ENCODE measurements around the gene NEURL4.

The NEURL4 gene

DNA sequence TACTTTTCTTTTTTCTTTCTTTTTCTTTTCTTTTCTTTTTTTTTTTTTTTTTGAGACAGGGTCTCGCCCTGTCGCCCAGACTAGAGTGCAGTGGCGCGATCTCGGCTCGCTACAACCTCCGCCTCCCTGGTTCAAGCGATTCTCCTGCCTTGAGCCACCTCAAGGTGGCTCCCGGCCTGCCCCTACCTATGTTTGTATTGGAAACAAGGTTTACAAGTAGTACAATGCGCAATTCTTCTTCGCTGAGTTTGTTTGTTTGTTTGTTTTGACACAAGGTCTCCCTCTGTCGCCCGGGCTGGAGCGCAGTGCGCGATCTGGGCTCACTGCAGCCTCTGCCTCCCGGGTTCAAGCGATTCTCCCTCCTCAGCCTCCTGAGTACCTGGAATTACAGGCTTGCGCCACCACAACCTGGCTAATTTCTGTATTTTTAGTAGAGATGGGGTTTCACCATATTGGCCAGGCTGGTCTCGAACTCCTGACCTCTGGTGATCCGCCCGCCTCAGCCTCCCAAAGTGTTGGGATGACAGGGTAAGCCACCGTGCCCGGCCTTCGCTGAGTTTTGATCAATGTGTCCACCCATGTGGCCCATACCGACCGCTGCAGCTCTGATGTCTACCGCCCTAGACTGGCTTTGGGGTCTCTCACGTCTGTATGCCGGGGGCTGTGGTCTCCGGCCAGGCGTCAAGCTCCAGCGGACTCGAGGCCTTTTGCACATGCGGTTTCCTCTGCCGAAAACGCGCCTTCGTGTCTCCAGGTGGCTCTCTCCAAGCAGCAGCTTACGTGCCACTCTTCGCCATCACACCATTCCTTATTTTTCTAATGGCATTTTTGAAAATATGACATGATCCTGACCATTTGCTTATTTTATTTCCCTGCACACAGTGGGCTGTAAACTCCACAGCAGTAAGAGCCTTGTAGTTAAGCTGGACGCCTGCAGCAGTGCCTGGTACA, 33.6 kb downstream of the NEURL4 start:
- DNase-seq: no peak

DNA sequence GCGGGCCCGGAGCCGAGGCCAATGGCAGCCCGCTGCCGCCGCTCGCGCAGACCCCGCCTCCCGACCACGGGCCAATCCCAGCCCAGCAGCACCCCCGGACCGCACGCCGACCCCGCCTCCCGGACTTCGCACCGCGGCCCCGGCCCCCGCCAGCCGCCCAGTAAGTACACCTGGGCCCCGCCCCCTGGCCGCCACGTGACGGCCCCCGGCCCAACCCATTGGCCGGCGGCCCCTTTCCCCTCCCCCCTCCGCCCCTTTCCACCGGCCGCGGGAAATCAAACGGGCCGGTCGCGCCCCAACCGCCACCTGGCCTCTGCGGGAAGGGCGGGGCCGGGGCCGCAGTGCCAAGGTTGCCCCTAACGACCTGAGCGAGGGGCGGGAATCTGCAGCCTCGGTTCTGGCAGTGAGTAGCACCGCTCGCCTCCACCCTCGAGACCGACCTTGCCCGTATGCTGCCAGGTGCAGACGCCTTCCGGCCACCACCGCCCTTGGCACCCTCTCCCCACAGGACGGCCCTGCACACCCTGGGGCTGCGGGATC, 34.5 kb downstream of the NEURL4 start, which contains the start of gene YBX2:
Gene YBX2, minus strand, starts transcription at position 26 of the 540 bp plus-strand sequence. CDS start 139 bp downstream, outside the sequence.
- DNase-seq: peak; percentile 87

DNA sequence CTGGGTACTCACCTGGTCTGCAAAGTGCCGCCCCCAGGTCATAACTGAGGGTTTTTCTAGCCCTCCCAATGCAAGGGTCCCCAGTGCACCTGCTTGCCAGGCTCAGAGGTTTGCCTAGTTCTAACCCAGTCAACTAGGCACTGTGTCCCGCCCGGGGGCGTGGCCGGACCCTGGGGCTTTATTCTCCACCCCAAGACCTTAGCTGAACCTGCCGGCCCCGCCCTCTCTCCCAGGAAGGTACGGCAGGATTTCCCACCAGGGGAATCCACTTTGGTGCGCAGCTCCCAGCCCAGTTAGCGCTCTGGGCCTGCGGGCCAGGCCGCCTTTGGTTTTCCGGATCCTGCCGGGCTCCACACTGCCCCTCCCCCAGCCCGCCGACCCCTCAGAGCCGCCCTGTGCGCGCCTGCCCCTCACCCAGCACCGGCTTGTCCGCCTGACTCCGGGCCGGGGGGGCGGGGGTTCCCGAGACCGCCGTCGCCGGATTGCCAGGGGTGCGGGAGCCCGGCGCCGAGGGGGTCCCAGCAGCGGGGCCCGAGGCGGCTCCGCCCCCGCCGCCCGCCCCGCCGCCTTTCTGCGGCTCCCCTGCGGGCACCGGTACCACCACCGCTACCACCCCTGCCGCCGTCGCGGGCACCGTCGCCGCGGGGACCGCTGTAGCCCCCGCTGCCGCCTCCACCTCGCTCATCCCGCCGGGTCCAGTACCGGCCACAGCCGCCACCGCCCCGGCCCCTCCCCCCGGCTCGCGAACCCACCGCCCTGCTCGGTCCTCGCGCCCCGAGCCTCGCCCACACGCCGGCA, 35.1 kb downstream of the NEURL4 start:
- peak; percentile 43 for DNase-seq

DNA sequence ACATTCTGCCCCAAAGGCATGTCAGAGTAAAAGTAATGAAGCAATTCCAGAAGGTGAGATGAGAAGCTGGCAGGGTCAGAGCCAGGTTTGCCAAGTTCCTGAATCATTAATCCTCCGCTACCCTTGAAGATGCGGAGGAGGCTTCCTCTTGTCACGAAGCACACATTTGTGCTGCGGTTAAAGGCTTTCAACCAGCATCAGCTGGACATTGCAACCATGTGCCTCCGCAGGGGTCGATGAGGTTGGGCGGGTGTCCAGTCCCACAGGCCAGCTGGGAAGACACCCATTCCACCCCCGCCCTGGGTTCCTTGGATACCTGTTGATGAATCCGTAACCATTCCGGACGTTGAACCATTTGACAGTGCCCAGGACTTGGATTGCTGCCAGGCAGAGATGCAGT, 36.0 kb downstream of the NEURL4 start:
- DNase-seq: no peak

DNA sequence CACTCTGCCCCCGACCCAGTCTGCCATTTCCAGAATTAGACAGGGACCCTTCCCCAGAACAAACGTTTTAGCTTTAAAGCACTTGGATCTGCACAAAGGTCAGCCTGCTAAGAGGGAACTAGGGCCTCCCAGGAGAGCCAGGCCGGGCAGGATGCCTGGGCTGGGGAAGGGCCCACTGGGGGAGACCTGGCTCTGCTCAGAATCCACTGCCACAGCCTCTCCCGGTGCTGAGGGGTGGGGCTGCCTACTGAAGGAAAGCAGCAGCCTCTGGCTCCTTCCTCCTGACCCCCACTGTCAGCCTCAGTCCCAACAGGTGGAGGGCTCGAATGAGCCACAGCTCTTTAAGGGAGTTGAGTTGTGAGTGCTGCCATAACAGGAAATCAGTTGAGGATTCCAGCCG, 36.4 kb downstream of the NEURL4 start:
- DNase-seq: no peak

DNA sequence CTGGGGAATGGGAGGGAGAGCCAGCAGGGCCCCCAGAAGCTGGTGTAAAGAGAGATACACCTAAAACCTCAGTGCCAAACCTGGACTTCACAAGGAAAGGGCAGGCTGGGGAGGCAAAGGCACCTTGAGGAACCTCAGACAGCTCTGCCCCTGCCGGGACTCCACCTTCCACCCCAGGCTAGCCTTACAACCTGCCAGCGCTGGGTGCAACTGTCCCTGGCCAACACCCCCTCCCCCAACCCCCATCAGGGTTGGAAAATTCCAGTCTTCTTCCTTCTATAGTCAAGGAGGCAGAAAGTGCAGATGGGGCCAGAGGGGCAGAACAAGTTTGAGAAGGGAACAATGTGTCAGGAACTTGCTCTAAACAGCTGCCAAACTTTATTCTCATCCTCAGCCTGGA, 36.9 kb downstream of the NEURL4 start:
- no peak for DNase-seq

DNA sequence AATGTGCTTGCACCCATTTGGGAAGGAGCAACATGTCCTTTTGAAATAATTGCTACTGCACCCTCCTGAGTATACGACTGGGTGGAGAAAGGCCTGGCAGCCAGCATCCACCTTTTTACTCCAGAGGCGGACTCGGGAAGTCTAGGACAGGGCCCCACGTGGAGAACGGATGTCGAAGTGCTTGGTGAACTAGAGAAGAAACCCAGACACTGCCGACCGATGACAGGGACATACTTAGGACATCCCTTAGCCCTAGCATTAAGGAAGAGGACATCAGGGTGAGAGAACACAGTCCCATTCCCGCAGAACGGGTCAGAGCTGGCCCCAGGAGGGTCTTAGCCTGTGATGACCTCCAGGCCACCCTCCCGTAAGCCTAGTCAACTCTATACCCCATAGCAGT, 38.5 kb downstream of the NEURL4 start:
- no peak for DNase-seq

DNA sequence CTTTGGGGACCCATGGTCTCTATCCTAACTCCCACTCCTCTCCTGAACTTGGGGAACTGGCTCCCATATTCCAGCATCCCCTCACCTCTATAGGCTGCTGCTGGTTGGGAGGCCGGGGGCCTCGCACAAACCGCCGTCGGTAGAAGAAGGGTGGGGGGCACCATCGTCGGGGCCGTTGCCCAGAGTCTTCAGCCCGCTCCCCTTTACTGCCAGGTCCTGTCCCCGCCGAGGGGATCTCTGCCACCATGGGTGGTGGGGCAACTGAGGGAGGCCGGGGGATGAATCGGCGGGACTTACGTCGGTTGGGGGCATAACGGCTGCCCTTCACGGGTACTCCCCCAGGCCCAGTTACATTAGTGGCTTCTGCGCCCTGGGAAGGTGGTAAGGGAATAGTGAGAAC, 39.0 kb downstream of the NEURL4 start:
- DNase-seq: no peak

DNA sequence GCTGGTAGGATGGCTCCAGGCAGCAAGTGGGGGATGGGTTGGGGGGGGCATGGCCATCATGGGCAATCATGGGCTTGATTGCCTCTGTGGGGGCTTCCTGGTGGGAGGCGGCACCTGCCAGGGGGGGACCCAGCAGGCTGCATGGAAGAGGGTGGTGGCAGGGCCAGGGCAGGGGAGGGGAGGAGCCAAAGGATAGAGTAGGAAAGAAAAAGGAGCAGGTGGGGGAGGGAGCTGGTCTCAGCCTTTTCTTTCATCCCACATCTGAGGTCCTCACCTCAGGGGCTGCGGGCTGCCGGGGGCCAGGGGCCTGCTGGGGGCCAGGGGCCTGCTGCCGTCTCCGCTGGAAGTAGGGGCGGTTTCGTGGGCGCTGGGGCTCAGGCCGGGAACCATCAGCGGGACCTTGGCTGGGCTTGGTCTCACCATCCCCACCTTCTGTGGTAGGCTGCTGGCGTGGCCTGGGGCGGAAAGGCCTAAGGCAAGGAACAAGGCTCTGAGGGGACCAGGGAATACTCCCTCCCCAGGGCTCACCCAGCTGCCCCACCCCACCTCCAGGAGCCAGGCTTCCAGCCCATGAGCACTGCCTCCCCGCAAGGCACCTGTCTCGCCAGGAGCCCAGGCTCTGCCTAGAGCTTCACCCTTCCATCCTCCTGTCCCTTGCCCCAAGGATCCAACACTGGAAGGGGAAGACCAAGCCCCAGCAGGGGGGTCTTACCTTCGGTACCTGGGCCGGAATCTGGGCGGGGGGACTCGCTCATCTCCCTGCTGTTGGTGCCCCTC, 39.7 kb downstream of the NEURL4 start:
- no peak for DNase-seq

DNA sequence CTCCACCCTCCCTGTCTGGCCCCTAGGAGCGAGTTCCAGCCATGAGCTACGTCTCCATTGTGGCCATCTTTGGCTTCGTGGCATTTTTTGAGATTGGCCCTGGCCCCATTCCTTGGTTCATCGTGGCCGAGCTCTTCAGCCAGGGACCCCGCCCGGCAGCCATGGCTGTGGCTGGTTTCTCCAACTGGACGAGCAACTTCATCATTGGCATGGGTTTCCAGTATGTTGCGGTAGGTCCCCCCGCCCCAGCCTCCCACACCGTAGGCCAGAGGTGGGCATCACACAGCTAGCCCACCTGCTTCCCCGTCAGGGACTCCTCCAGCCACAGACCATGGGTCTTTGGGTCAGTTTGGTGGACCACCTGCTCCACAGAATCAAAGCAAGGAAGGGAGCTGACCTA, 43.5 kb downstream of the NEURL4 start:
- no peak for DNase-seq

DNA sequence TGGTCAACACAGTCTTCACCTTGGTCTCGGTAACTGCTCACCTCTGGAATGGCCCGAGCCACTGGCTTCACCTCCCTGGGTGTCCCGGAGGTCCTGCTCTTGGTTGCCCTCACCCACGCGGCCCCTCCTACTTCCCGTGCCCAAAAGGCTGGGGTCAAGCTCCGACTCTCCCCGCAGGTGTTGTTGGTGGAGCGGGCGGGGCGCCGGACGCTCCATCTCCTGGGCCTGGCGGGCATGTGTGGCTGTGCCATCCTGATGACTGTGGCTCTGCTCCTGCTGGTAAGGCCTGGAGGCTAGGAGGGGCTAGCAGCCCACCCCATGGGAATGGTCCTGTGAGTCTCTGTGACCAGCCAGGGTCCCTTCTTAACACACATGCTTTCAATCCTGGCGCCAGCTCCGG, 44.2 kb downstream of the NEURL4 start:
- DNase-seq: no peak

DNA sequence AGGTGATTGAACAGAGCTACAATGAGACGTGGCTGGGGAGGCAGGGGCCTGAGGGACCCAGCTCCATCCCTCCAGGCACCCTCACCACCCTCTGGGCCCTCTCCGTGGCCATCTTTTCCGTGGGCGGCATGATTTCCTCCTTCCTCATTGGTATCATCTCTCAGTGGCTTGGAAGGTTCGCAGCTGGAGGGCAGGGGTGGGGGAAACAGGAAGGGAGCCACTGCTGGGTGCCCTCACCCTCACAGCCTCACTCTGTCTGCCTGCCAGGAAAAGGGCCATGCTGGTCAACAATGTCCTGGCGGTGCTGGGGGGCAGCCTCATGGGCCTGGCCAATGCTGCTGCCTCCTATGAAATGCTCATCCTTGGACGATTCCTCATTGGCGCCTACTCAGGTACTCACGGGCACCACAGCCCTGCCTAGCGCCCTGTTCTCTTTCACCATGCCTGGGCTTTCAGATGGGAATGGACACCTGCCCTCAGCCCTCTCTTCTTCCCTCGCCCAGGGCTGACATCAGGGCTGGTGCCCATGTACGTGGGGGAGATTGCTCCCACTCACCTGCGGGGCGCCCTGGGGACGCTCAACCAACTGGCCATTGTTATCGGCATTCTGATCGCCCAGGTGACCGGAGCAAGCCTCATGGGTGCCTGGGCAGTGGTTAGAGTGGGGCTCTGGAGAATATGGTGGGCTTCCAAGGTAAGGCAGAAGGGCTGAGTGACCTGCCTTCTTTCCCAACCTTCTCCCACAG, 45.5 kb downstream of the NEURL4 start:
- DNase-seq: no peak

DNA sequence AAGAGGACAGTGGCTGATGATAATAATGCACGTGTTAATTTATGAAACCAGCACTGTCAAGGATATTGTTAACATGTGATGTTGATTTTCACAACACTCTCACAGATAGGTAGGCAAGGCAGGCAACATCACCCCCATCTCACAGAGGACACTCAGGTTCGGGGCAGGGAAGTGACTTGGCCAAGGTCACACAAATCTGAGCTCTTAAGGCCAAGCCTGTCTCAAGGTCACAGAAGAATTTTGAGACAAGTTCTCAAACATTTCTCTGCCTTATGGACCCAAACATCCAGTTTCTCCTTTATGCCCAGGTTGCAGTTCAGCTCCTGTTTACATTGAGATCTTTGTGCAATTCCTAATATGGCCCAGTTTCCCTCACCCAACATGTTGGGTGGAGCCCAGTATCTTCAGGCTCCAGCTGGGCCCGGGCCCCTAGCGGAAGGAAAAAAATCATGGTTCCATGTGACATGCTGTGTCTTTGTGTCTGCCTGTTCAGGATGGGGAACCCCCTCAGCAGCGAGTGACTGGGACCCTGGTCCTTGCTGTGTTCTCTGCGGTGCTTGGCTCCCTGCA, 46.3 kb downstream of the NEURL4 start:
- DNase-seq: no peak

DNA sequence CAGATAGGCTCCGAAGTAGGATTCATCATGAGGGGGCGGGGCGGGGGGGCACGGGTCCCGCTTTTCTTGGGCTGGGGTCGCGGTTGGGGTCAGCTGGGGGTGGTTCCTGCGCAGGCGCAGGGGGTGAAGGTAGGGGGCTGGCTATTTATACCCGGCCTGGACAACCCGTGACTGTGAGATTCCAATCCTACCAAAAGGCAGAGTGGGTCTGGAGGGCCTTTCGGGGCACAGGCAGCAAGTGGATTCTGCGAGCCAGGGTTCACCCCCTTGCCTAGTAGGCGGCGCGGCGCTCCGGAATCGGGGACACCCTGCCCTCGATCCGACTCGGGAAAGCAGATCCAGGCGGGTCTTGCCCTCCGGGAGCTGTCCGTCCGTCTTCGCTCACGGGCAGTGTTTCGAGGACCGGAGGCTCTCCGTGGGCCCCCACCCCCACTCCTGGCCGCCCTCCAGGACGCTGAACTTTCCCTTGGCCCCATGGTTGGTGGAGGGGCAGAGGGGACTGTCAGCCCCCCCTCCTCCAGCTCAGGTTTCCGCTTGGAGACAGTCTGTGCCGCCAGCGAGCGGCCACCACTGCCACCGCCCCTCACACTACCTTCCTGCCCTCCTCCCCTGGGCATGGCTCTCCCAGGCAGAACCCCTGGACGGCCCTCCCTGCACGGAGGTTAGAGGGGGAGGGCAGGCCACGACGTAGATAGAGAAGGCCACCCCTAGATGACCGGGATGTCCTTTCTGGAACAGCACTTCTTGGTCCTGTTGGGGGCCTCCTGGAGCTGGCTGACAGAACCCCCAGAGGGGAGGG, 47.0 kb downstream of the NEURL4 start:
- no peak for DNase-seq

DNA sequence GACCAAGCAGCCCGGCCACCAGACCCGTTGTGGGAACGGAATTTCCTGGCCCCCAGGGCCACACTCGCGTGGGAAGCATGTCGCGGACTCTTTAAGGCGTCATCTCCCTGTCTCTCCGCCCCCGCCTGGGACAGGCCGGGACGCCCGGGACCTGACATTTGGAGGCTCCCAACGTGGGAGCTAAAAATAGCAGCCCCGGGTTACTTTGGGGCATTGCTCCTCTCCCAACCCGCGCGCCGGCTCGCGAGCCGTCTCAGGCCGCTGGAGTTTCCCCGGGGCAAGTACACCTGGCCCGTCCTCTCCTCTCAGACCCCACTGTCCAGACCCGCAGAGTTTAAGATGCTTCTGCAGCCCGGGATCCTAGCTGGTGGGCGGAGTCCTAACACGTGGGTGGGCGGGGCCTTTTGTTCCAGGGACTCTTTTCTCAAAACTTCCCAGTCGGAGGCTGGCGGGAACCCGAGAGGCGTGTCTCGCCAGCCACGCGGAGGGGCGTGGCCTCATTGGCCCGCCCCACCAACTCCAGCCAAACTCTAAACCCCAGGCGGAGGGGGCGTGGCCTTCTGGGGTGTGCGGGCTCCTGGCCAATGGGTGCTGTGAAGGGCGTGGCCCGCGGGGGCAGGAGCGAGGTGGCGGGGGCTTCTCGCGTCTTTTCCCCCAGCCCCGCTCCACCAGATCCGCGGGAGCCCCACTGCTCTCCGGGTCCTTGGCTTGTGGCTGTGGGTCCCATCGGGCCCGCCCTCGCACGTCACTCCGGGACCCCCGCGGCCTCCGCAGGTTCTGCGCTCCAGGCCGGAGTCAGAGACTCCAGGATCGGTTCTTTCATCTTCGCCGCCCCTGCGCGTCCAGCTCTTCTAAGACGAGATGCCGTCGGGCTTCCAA, 47.8 kb downstream of the NEURL4 start, which contains the start of gene SLC2A4:
Gene SLC2A4, plus strand, starts transcription at position 645 of the 879 bp plus-strand sequence. Its CDS starts 217 bp downstream, at position 862.
- peak; percentile 95 for DNase-seq

DNA sequence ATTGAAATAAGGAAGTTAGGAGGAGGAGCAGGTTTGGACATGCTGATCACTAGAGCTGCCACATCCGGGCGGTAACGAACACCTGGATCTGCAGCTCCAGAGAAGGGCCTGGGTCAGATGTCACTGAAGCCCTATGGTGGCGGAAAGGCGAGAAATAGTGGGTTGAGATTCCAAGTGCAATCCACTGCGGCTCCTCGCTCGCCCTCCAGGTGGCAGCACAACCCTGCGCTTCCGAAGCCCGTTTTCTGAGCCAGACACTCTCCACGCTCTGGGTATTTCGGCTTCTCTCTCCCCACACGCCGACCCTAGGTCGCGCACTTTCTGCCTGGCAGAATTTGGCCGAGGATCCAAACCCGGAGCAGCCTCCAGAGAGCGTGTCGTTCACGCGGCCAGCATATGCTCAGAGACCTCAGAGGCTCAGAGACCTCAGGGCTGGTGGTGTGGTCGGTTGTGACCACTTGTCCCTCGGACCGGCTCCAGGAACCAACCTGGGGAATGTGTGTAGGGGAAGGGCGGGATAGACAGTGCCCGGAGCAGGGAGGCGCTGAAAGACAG, 48.5 kb downstream of the NEURL4 start:
- peak; percentile 91 for DNase-seq

DNA sequence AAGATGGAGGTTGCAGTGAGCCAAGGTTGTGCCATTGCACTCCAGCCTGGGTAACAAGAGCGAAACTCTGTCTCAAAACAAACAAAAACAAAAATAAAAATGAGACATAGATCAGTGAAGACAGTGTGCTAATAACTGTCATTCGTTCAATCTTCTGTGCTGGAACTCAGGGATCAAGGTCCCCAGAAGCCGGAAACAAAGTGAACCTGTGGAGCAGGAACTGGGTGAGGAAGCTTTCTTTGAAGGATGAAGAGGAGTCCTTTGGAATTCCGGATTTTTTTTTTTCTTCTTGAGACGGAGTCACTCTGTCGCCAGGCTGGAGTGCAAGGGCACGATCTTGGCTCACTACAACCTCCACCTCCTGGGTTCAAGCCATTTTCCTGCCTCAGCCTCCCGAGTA, 49.7 kb downstream of the NEURL4 start:
- DNase-seq: no peak

DNA sequence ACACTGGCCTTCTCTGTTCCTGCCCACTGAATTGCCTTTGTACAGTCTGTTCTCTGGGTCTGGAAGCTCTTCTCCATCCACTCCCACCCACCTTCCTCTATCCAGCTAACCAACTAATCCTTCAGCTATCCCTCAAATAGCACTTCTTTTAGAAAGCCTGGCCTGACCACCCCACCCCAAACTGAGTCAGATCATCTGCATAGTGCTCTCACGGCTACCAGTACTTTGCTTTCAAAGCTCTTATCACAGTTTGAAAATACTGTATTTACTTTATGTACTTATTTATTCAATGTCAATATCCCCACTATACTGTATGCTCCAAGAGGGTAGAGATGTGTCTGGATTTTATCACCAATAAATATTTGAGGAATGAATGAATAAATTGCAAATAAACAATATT, 62.4 kb downstream of the NEURL4 start:
- no peak for DNase-seq
